ENCODE data around the gene CCDC158.
"Not testable (repeated sequence)": the region's sequence is repeated elsewhere in the genome, so short reads cannot be mapped to it uniquely, and the experiment has no call there.

The CCDC158 gene

GRCh38 chr4:76420762-76421581 is at the start of gene CCDC158:
Gene CCDC158 (minus strand): TSS chr4:76421141. CDS start chr4:76403207, 17,934 bp downstream.
- DNase-seq (ENCODE audit: low read depth in 2 of 2, low spot score in 1 of 2), result no peak

GRCh38 chr4:76470532-76470931 is 49.6 kb upstream of the CCDC158 start:
- no peak for DNase-seq (ENCODE audit: low read depth in 2 of 2, low spot score in 1 of 2)

- no peak for DNase-seq (ENCODE audit: low read depth in 2 of 2, low spot score in 1 of 2)
Measured at GRCh38 chr4:76470064-76470463, 49.1 kb upstream of the CCDC158 start.

- no peak for DNase-seq (ENCODE audit: low read depth in 2 of 2, low spot score in 1 of 2)
Measured at GRCh38 chr4:76463568-76463967, 42.6 kb upstream of the CCDC158 start.

- no peak for DNase-seq (ENCODE audit: low read depth in 2 of 2, low spot score in 1 of 2)
Measured at GRCh38 chr4:76459291-76459723, 38.4 kb upstream of the CCDC158 start.

GRCh38 chr4:76458825-76459224 is 37.9 kb upstream of the CCDC158 start:
- DNase-seq (ENCODE audit: low read depth in 2 of 2, low spot score in 1 of 2), result no peak

- no peak for DNase-seq (ENCODE audit: low read depth in 2 of 2, low spot score in 1 of 2)
Measured at GRCh38 chr4:76458297-76458696, 37.4 kb upstream of the CCDC158 start.

- no peak for DNase-seq (ENCODE audit: low read depth in 2 of 2, low spot score in 1 of 2)
Measured at GRCh38 chr4:76457885-76458284, 36.9 kb upstream of the CCDC158 start.

GRCh38 chr4:76454073-76454472 is 33.1 kb upstream of the CCDC158 start:
- not testable (repeated sequence) for DNase-seq (ENCODE audit: low read depth in 2 of 2, low spot score in 1 of 2)

- DNase-seq (ENCODE audit: low read depth in 2 of 2, low spot score in 1 of 2), result no peak
Measured at GRCh38 chr4:76453232-76453631, 32.3 kb upstream of the CCDC158 start.

- DNase-seq (ENCODE audit: low read depth in 2 of 2, low spot score in 1 of 2), result no peak
Measured at GRCh38 chr4:76449833-76450232, 28.9 kb upstream of the CCDC158 start.

GRCh38 chr4:76449362-76449767 is 28.4 kb upstream of the CCDC158 start:
- DNase-seq (ENCODE audit: low read depth in 2 of 2, low spot score in 1 of 2), result no peak

- no peak for DNase-seq (ENCODE audit: low read depth in 2 of 2, low spot score in 1 of 2)
Measured at GRCh38 chr4:76448211-76448610, 27.3 kb upstream of the CCDC158 start.

- DNase-seq (ENCODE audit: low read depth in 2 of 2, low spot score in 1 of 2), result no peak
Measured at GRCh38 chr4:76447393-76447851, 26.5 kb upstream of the CCDC158 start.

- DNase-seq (ENCODE audit: low read depth in 2 of 2, low spot score in 1 of 2), result no peak
Measured at GRCh38 chr4:76445911-76446310, 25.0 kb upstream of the CCDC158 start.

GRCh38 chr4:76443376-76443775 is 22.4 kb upstream of the CCDC158 start:
- DNase-seq (ENCODE audit: low read depth in 2 of 2, low spot score in 1 of 2), result no peak

- DNase-seq (ENCODE audit: low read depth in 2 of 2, low spot score in 1 of 2), result no peak
Measured at GRCh38 chr4:76442807-76443206, 21.9 kb upstream of the CCDC158 start.

GRCh38 chr4:76441881-76442280 is 20.9 kb upstream of the CCDC158 start:
- DNase-seq (ENCODE audit: low read depth in 2 of 2, low spot score in 1 of 2), result no peak

GRCh38 chr4:76439491-76439890 is 18.6 kb upstream of the CCDC158 start:
- no peak for DNase-seq (ENCODE audit: low read depth in 2 of 2, low spot score in 1 of 2)

GRCh38 chr4:76435528-76436319 is 14.8 kb upstream of the CCDC158 start:
- DNase-seq (ENCODE audit: low read depth in 2 of 2, low spot score in 1 of 2), result no peak

GRCh38 chr4:76434901-76435527 is 14.1 kb upstream of the CCDC158 start, which contains the start of gene SHROOM3:
Gene SHROOM3 (plus strand): TSS chr4:76435229. CDS start chr4:76436053, 824 bp downstream.
- DNase-seq (ENCODE audit: low read depth in 2 of 2, low spot score in 1 of 2), result no peak
